Bronchial epithelial cell (primary cell): ENCODE results near the gene KCNMB2. TPM values are rescaled to one million over a fixed set of nuclear protein-coding genes. Genes with fewer than 3 reads are reported as not detected.
A peak's percentile ranks its signal among the peaks of the same experiment; 100 is the strongest.

ENCODE experiments used
- DNase-seq: peaks from one replicate; pipeline ENCODE4 v3.0.0-alpha.2; 2010; ENCODE audit warnings: low read depth
- FAIRE-seq: peaks from 2 replicates; lab custom pipeline; 2011; peaks lifted over from hg19 to GRCh38; lab: Jason Lieb, UNC
- H3K27me3 ChIP-seq: 2 replicates; pipeline ENCODE4 v1.5.1; 2011; ENCODE audit warnings: low read length; ENCODE audit not compliant: control insufficient read depth, insufficient read depth
- H3K36me3 ChIP-seq: 2 replicates; pipeline ENCODE4 v1.5.1; 2011; ENCODE audit warnings: low read length; ENCODE audit not compliant: control insufficient read depth, insufficient read depth
- H3K4me3 ChIP-seq: 2 replicates; pipeline ENCODE4 v1.5.1; 2011; ENCODE audit warnings: mild to moderate bottlenecking, low read depth, low read length, control low read depth
- CTCF ChIP-seq: IDR thresholded peaks from 2 replicates; pipeline ENCODE4 v1.5.1; 2011; ENCODE audit warnings: mild to moderate bottlenecking, moderate library complexity, low read length, control low read depth, inconsistent platforms; ENCODE audit not compliant: insufficient read depth, severe bottlenecking
- total RNA-seq: library from RNA; depleted of rRNA; stranded (reverse); fragments of >200 nt; gene quantifications from 2 replicates; pipeline ENCODE4 v1.2.1, GENCODE V29; 2014

The KCNMB2 gene
- total RNA-seq, 1 donor from 2014 or later: not detected

GRCh38 chr3:178625053-178625600 is 88.9 kb downstream of the KCNMB2 start:
- TF ChIP-seq CTCF: no peak
- FAIRE-seq: no peak
- Histone ChIP-seq H3K27me3 (no peaks in the 10 kb centered on the region), H3K36me3 (no peaks in the 10 kb centered on the region), H3K4me3 (no peak overlapping the region)
- no peak for DNase-seq

GRCh38 chr3:178628037-178628436 is 91.8 kb downstream of the KCNMB2 start:
- no peak for FAIRE-seq
- Histone ChIP-seq H3K4me3 (no peak overlapping the region), H3K27me3 (peaks cover 2% of the 10 kb centered on the region), H3K36me3 (no peaks in the 10 kb centered on the region)
- no peak for DNase-seq
- TF ChIP-seq CTCF: no peak

- Histone ChIP-seq H3K36me3 (no peaks in the 10 kb centered on the region), H3K27me3 (peaks cover 2% of the 10 kb centered on the region), H3K4me3 (no peak overlapping the region)
- peak; percentile 68 for FAIRE-seq
- DNase-seq: peak; percentile 10
- TF ChIP-seq CTCF: no peak
Observed at GRCh38 chr3:178629430-178630178, 93.4 kb downstream of the KCNMB2 start.

GRCh38 chr3:178631950-178632349 is 95.7 kb downstream of the KCNMB2 start:
- TF ChIP-seq CTCF: no peak
- Histone ChIP-seq H3K36me3 (no peaks in the 10 kb centered on the region), H3K27me3 (peaks cover 2% of the 10 kb centered on the region), H3K4me3 (no peak overlapping the region)
- DNase-seq (no peak), FAIRE-seq (no peak)

GRCh38 chr3:178634975-178635374 is 98.7 kb downstream of the KCNMB2 start:
- Histone ChIP-seq H3K36me3 (no peaks in the 10 kb centered on the region), H3K27me3 (peaks cover 2% of the 10 kb centered on the region), H3K4me3 (no peak overlapping the region)
- TF ChIP-seq CTCF: no peak
- peak; percentile 58 for FAIRE-seq
- no peak for DNase-seq
